Measurements from ENCODE around the gene C1orf21.

Gene C1orf21

GRCh38 chr1:184630679-184631060, 243.8 kb downstream of the C1orf21 start:
- no peak overlapping the region for H3K4me3 ChIP-seq (ENCODE audit: low read length)
- no peak for TF ChIP-seq CTCF (IDR thresholded peaks at IDR 0.05; ENCODE audit: insufficient read depth, low read depth, low read length, missing control alignments)
- no peak for DNase-seq (ENCODE audit: low read depth)

GRCh38 chr1:184632415-184633175, 245.8 kb downstream of the C1orf21 start:
- no peak for TF ChIP-seq CTCF (IDR thresholded peaks at IDR 0.05; ENCODE audit: insufficient read depth, low read depth, low read length, missing control alignments)
- peak; percentile 16 for DNase-seq (ENCODE audit: low read depth)

GRCh38 chr1:184633785-184634184, 247.0 kb downstream of the C1orf21 start:
- no peak for DNase-seq (ENCODE audit: low read depth)
- no peak overlapping the region for H3K4me3 ChIP-seq (ENCODE audit: low read length)
- no peak for TF ChIP-seq CTCF (IDR thresholded peaks at IDR 0.05; ENCODE audit: insufficient read depth, low read depth, low read length, missing control alignments)

More at GRCh38 chr1:184632415-184633175, 245.8 kb downstream of the C1orf21 start:
- H3K4me3 ChIP-seq (ENCODE audit: low read length): no peak overlapping the region

GRCh38 chr1:184634296-184634695, 247.5 kb downstream of the C1orf21 start:
- DNase-seq (ENCODE audit: low read depth): no peak
- H3K4me3 ChIP-seq (ENCODE audit: low read length): no peak overlapping the region
- TF ChIP-seq CTCF (IDR thresholded peaks at IDR 0.05; ENCODE audit: insufficient read depth, low read depth, low read length, missing control alignments): no peak

- peak; percentile 38 for DNase-seq (ENCODE audit: low read depth)
- no peak for TF ChIP-seq CTCF (IDR thresholded peaks at IDR 0.05; ENCODE audit: insufficient read depth, low read depth, low read length, missing control alignments)
- H3K4me3 ChIP-seq (ENCODE audit: low read length): no peak overlapping the region
Measured at GRCh38 chr1:184635347-184635979, 248.6 kb downstream of the C1orf21 start.

GRCh38 chr1:184635980-184636431, 249.2 kb downstream of the C1orf21 start:
- no peak overlapping the region for H3K4me3 ChIP-seq (ENCODE audit: low read length)
- peak; percentile 42 for DNase-seq (ENCODE audit: low read depth)
- no peak for TF ChIP-seq CTCF (IDR thresholded peaks at IDR 0.05; ENCODE audit: insufficient read depth, low read depth, low read length, missing control alignments)
